Stimulated activated naive CD8-positive, alpha-beta T cell treated with anti-CD3 and anti-CD28 coated beads, Interleukin-15, amount 100 ng/mL, for 72 hours (primary cell): ENCODE data around the gene C4A.
"Not testable (repeated sequence)": the region's sequence is repeated elsewhere in the genome, so short reads cannot be mapped to it uniquely, and the experiment has no call there.

ENCODE experiments used
- ATAC-seq: fragments of 150-1000 bp; cut with Tn5 transposase; 2 replicates; pipeline ENCODE4 v1.10.0; 2021; ENCODE audit warnings: mild to moderate bottlenecking, moderate library complexity
- DNase-seq, 2 donors: peaks; one replicate each; pipeline ENCODE4 v3.0.0; 2021 to 2022
- H3K27ac Mint-ChIP-seq, 2 donors: one replicate each; pipeline ENCODE4 v1.8.0; 2022; ENCODE audit warnings: mild to moderate bottlenecking in 2 of 2, mixed read lengths in 2 of 2, moderate library complexity in 2 of 2
- H3K27me3 Mint-ChIP-seq: one replicate; pipeline ENCODE4 v1.8.0; 2022; ENCODE audit warnings: mixed read lengths
- H3K4me1 Mint-ChIP-seq: one replicate; pipeline ENCODE4 v1.8.0; 2022; ENCODE audit warnings: mild to moderate bottlenecking, mixed read lengths
- H3K4me3 Mint-ChIP-seq, 2 donors: one replicate each; pipeline ENCODE4 v1.8.0; 2022; ENCODE audit warnings: mild to moderate bottlenecking in 2 of 2, mixed read lengths in 2 of 2, moderate library complexity in 1 of 2
- H3K9me3 Mint-ChIP-seq, 2 donors: one replicate each; pipeline ENCODE4 v1.8.0; 2022; ENCODE audit warnings: mixed read lengths in 2 of 2

Gene C4A

DNA sequence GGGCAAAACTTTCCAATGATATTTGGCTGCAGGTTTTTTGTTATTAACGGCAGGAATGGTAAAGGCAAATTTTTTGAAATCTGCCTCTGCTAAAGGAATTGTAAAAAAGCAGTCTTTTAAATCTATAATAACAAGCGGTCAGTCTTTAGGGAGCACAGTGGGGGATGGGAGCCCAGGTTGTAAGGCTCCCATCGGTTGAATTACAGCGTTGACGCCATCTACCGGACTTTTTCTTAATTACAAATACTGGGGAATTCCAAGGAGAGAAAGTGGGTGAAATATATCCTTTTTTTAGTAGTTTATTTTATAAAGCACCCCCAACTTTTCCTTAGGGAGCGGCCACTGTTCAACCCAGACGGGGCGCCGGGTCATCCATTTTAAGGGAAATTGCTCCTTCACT is 40.2 kb downstream of the C4A start:
- H3K9me3 Mint-ChIP-seq, H3K4me1 Mint-ChIP-seq, H3K4me3 Mint-ChIP-seq, H3K27me3 Mint-ChIP-seq, DNase-seq, ATAC-seq, H3K27ac Mint-ChIP-seq: not testable (repeated sequence)

DNA sequence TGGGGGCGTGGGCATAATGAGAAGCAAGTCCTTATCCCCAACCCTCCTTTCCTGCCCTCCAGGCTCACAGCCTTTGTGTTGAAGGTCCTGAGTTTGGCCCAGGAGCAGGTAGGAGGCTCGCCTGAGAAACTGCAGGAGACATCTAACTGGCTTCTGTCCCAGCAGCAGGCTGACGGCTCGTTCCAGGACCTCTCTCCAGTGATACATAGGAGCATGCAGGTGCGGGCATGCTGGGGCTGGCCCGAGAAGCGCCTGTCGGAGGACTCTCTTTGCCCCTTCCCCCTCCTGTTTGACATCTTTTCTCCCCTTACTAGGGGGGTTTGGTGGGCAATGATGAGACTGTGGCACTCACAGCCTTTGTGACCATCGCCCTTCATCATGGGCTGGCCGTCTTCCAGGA is 46.8 kb downstream of the C4A start:
- H3K27ac Mint-ChIP-seq, H3K9me3 Mint-ChIP-seq, H3K4me1 Mint-ChIP-seq, DNase-seq, H3K27me3 Mint-ChIP-seq, ATAC-seq, H3K4me3 Mint-ChIP-seq: not testable (repeated sequence)

DNA sequence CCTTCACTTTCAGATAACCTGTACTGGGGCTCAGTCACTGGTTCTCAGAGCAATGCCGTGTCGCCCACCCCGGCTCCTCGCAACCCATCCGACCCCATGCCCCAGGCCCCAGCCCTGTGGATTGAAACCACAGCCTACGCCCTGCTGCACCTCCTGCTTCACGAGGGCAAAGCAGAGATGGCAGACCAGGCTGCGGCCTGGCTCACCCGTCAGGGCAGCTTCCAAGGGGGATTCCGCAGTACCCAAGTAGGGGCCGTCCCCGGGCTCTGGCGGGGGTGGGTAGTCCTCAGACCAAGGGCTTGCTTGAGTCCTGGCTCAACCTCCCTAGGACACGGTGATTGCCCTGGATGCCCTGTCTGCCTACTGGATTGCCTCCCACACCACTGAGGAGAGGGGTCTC is 47.7 kb downstream of the C4A start:
- H3K4me3 Mint-ChIP-seq, ATAC-seq, DNase-seq, H3K27me3 Mint-ChIP-seq, H3K4me1 Mint-ChIP-seq, H3K9me3 Mint-ChIP-seq, H3K27ac Mint-ChIP-seq: not testable (repeated sequence)

DNA sequence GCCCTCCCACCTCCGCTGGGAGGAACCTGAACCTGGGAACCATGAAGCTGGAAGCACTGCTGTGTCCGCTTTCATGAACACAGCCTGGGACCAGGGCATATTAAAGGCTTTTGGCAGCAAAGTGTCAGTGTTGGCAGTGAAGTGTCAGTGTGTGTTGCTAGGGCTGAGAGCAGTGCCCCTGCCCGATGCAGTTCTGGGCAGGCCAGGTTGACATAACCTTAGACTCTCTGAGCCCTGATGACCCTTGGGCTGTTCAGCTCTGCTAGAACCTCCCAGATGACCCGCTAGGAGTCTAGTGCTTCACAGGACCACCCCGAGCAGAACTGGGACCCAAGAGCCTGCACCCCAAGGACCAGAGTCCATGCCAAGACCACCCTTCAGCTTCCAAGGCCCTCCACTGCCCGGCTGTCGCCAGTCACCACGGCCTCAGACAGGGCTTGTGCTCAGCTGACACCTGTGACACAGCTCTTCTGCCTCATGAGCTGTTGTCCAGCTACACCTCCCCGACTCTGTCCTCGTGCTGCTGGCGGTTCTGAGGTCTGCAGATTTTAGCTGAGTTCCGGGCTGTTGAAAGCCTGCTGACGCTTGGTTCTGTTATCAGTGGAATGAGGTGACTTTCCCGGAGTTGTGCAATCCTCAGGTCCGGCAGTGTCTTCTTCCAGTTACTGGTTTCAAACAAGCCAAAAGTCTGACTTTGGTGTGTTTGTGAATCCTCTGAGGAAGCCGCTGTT is 53.6 kb downstream of the C4A start:
- H3K27me3 Mint-ChIP-seq, ATAC-seq, DNase-seq, H3K27ac Mint-ChIP-seq, H3K9me3 Mint-ChIP-seq, H3K4me3 Mint-ChIP-seq: not testable (repeated sequence)
- H3K4me1 Mint-ChIP-seq: peaks cover 11% of the 10 kb centered on the region

DNA sequence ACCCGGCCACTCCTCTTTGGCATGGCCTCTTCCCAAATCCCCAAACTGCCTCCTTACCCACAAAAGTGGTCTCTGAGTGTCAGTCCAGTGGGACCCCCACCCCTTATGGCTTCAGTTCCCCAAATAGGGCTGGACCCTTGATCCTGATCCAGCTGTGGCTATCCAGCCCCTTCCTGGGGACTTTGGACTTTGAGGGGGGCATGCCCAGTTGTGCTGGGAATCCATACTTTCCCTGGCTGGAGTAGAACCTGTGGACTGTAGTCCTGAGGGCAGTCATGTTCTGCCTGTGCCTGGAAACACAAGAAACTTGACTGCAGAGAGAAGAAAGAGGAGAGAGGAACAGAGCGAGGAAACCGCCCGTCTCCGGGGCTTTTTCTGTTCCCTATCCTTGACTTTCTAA is 55.3 kb downstream of the C4A start:
- peaks cover 11% of the 10 kb centered on the region for H3K4me1 Mint-ChIP-seq
- not testable (repeated sequence) for H3K27ac Mint-ChIP-seq, ATAC-seq, H3K27me3 Mint-ChIP-seq, H3K4me3 Mint-ChIP-seq, DNase-seq, H3K9me3 Mint-ChIP-seq

DNA sequence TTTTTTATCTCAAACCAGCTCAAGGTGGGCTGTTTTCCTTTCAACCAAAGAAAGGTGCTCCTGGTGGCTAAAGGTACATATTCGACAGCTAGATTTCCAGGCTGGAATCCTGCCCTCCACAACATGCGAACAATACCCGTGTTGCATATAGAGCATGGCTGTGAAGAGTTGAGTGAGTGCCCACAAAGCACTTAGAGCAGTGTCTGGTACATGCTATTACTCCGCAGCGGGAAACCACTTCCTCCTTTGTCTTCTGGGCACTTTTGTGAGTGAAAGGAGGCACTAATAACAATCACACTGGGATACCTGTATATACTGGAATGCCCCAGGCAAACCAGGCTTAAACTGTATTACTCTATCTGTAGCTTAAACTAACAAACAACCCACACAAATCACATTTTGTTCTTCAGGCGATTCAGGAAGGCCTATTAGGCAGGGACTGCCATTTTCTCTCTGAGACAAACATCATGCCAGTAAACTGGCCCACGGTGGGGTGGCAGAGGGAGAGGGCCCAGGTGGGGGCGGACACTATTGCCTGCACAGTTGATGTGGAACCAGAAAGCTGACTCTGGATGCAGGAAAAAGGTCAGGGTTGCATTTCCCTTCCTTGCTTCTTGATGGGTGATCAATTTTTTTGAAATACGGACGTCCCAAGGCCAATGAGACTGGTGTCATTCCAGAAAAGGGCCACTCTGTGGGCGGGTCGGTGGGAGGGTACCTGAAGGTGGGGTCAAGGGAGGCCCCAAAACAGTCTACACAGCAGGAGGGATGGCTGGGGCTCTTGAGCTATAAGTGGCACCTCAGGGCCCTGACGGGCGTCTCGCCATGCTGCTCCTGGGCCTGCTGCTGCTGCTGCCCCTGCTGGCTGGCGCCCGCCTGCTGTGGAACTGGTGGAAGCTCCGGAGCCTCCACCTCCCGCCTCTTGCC is 56.0 kb downstream of the C4A start, which contains the start of gene CYP21A2:
TSS of gene CYP21A2 (plus strand) at position 818 of the 927 bp plus-strand sequence. CDS start at position 826, 8 bp downstream.
- peaks cover 11% of the 10 kb centered on the region for H3K4me1 Mint-ChIP-seq
- DNase-seq, H3K27me3 Mint-ChIP-seq, H3K4me3 Mint-ChIP-seq, H3K9me3 Mint-ChIP-seq: not testable (repeated sequence)
- peak; percentile 86 for ATAC-seq
- peak within 1 kb of the TSS in 1 of 2 donors; percentile 52 for H3K27ac Mint-ChIP-seq

DNA sequence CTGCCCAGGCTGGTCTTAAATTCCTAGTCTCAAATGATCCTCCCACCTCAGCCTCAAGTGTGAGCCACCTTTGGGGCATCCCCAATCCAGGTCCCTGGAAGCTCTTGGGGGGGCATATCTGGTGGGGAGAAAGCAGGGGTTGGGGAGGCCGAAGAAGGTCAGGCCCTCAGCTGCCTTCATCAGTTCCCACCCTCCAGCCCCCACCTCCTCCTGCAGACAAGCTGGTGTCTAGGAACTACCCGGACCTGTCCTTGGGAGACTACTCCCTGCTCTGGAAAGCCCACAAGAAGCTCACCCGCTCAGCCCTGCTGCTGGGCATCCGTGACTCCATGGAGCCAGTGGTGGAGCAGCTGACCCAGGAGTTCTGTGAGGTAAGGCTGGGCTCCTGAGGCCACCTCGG is 57.0 kb downstream of the C4A start:
- not testable (repeated sequence) for H3K27me3 Mint-ChIP-seq, ATAC-seq, H3K4me3 Mint-ChIP-seq, DNase-seq, H3K9me3 Mint-ChIP-seq, H3K27ac Mint-ChIP-seq
- H3K4me1 Mint-ChIP-seq: peaks cover 11% of the 10 kb centered on the region

DNA sequence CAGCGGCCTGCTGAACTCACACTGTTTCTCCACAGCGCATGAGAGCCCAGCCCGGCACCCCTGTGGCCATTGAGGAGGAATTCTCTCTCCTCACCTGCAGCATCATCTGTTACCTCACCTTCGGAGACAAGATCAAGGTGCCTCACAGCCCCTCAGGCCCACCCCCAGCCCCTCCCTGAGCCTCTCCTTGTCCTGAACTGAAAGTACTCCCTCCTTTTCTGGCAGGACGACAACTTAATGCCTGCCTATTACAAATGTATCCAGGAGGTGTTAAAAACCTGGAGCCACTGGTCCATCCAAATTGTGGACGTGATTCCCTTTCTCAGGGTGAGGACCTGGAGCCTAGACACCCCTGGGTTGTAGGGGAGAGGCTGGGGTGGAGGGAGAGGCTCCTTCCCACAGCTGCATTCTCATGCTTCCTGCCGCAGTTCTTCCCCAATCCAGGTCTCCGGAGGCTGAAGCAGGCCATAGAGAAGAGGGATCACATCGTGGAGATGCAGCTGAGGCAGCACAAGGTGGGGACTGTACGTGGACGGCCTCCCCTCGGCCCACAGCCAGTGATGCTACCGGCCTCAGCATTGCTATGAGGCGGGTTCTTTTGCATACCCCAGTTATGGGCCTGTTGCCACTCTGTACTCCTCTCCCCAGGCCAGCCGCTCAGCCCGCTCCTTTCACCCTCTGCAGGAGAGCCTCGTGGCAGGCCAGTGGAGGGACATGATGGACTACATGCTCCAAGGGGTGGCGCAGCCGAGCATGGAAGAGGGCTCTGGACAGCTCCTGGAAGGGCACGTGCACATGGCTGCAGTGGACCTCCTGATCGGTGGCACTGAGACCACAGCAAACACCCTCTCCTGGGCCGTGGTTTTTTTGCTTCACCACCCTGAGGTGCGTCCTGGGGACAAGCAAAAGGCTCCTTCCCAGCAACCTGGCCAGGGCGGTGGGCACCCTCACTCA is 57.7 kb downstream of the C4A start:
- not testable (repeated sequence) for H3K27ac Mint-ChIP-seq, H3K27me3 Mint-ChIP-seq, DNase-seq, H3K9me3 Mint-ChIP-seq, H3K4me3 Mint-ChIP-seq, ATAC-seq
- H3K4me1 Mint-ChIP-seq: peaks cover 11% of the 10 kb centered on the region

DNA sequence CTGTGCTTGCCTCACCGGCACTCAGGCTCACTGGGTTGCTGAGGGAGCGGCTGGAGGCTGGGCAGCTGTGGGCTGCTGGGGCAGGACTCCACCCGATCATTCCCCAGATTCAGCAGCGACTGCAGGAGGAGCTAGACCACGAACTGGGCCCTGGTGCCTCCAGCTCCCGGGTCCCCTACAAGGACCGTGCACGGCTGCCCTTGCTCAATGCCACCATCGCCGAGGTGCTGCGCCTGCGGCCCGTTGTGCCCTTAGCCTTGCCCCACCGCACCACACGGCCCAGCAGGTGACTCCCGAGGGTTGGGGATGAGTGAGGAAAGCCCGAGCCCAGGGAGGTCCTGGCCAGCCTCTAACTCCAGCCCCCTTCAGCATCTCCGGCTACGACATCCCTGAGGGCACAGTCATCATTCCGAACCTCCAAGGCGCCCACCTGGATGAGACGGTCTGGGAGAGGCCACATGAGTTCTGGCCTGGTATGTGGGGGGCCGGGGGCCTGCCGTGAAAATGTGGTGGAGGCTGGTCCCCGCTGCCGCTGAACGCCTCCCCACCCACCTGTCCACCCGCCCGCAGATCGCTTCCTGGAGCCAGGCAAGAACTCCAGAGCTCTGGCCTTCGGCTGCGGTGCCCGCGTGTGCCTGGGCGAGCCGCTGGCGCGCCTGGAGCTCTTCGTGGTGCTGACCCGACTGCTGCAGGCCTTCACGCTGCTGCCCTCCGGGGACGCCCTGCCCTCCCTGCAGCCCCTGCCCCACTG is 58.6 kb downstream of the C4A start:
- peaks cover 11% of the 10 kb centered on the region for H3K4me1 Mint-ChIP-seq
- H3K9me3 Mint-ChIP-seq: not testable (repeated sequence)

DNA sequence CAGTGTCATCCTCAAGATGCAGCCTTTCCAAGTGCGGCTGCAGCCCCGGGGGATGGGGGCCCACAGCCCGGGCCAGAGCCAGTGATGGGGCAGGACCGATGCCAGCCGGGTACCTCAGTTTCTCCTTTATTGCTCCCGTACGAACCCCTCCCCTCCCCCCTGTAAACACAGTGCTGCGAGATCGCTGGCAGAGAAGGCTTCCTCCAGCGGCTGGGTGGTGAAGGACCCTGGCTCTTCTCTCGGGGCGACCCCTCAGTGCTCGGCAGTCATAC is 59.1 kb downstream of the C4A start:
- peaks cover 11% of the 10 kb centered on the region for H3K4me1 Mint-ChIP-seq
- ATAC-seq, H3K9me3 Mint-ChIP-seq, H3K4me3 Mint-ChIP-seq, DNase-seq, H3K27me3 Mint-ChIP-seq, H3K27ac Mint-ChIP-seq: not testable (repeated sequence)

More for the DNA sequence above, 58.6 kb downstream of the C4A start:
- DNase-seq, H3K27ac Mint-ChIP-seq, ATAC-seq, H3K27me3 Mint-ChIP-seq, H3K4me3 Mint-ChIP-seq: not testable (repeated sequence)

DNA sequence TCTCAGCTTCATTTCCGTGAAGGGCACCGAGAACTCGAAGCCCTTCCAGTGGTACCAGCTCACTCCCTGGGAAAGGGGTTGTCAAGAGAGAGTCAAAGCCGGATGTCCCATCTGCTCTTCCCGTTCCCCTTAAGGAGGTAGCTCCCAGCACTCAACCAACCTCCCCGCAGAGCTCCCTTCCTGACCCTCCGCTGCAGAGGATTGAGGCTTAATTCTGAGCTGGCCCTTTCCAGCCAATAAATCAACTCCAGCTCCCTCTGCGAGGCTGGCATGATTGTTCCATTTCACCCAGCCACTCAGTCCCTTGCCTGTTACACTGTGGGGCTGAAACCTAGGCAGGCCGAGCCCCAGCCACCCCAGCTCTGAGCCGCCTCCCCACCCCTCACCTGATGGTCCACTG is 59.5 kb downstream of the C4A start:
- not testable (repeated sequence) for H3K9me3 Mint-ChIP-seq, DNase-seq

DNA sequence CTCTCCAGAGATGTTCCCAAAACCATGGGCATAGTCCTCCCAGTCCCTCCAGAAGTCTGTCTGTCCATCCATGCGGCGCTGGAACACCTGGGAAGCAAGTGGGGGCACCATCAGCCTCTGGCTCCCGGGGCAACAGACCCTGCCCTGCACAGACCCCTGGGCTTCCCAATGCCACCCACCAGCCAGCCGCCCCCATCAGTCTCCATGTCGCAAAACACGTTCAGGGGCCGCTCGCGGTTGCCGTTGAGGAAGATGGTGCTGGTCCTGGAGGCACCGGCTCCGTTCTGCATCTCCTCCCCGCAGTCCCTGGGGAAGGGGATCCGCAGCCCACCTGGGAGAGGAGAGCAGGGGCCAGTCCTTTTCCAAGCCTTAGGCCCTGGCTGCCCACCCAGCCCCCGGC is 60.4 kb downstream of the C4A start:
- not testable (repeated sequence) for DNase-seq, H3K4me3 Mint-ChIP-seq, ATAC-seq, H3K4me1 Mint-ChIP-seq, H3K27me3 Mint-ChIP-seq, H3K27ac Mint-ChIP-seq, H3K9me3 Mint-ChIP-seq

More for the DNA sequence above, 59.5 kb downstream of the C4A start:
- H3K27me3 Mint-ChIP-seq, ATAC-seq, H3K27ac Mint-ChIP-seq, H3K4me3 Mint-ChIP-seq: not testable (repeated sequence)
- peaks cover 11% of the 10 kb centered on the region for H3K4me1 Mint-ChIP-seq

DNA sequence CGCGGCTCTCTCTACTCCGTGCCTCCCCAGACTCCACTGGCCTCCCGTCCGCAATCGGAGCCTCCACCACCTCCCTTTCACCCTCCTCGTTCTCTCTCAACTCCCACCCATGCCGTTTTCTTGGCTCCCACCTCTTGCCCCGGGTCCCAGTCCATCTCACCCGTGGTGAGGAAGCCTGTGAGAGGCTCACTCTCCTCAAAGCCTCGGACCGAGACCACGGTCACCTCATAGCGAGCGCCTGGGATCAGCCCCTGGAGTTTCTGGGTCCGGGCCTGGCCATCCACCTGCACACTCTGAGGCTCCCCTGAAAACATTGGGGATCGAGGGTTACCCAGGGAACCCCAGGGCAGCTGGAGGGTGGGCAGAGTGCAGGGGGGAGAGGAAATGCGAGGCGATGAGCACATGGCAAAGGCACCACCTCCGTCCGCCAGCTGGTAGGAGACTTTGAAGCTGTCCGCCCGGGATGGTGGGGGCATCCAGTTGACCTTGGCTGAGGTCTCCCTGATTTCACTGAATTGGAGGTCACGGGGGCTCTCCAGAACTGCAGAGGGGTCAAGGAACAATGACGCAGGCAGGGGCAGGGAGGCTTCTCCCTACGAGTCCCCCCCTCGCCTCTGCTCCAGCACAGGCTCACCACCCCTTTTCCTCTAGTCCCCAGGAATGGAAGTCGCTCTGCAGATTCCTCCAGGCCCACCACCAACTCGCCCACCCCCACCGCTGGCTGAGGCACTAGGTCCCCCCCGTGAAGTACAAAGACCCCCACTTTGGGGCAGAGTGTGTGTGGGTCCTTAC is 61.9 kb downstream of the C4A start:
- not testable (repeated sequence) for H3K4me1 Mint-ChIP-seq, H3K9me3 Mint-ChIP-seq, H3K27me3 Mint-ChIP-seq, H3K4me3 Mint-ChIP-seq, H3K27ac Mint-ChIP-seq, DNase-seq, ATAC-seq

DNA sequence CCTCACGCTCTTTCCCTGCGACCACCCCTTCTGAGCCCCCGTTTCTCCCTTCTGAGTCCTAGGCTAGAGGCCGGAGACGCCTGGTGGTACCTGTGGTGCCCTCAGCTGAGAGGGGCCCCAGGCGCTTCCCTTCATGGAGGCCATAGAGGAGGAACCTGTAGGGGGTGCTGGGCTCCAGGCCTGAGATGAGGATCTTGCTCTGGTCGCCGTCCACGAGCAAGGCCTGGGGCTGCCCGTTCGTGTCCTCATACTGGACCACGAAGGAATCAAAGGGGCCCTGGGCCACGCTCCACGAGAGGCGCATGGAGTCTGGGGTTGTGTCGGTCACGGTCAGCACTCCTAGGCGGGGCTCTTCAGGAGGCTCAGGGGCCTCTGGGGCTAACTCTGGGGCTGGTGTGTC is 63.1 kb downstream of the C4A start:
- not testable (repeated sequence) for H3K4me1 Mint-ChIP-seq, H3K4me3 Mint-ChIP-seq, H3K27ac Mint-ChIP-seq, DNase-seq, ATAC-seq, H3K9me3 Mint-ChIP-seq, H3K27me3 Mint-ChIP-seq
